GM18520 (cell line): ENCODE results near the gene IL22RA1.

Source experiments
- ATAC-seq: cut with Tn5 transposase; IDR thresholded peaks from one replicate; pipeline ENCODE4 v1.9.1; 2021; ENCODE audit not compliant: unreplicated experiment

The IL22RA1 gene

GRCh38 chr1:24117722-24118409 is 25.1 kb downstream of the IL22RA1 start:
- ATAC-seq: no peak

GRCh38 chr1:24117132-24117531 is 25.8 kb downstream of the IL22RA1 start:
- no peak for ATAC-seq

DNA sequence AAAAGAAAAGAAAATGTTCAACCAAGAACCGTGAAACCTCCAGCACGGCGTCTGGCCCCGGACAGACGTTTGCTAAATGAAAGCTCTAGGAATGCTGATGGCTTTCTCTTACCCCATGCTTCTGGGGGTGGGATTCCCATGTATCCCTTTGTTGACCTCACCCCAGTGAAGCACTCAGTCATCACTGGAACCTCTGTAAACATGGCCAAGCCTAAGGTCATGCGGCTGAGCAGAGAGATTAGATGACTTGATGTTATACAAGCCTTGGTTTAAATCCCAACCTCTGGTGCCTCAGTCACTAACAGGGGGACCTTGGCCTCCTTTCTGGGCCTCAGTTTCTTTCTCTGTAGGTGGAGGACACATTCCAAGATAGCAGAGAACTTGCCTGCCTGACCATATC is 28.2 kb downstream of the IL22RA1 start:
- ATAC-seq: no peak

- no peak for ATAC-seq
Observed at GRCh38 chr1:24113641-24114033, 29.3 kb downstream of the IL22RA1 start.

- ATAC-seq: no peak
Observed at GRCh38 chr1:24111996-24112779, 30.8 kb downstream of the IL22RA1 start, which contains the start of gene MYOM3. MYOM3 (minus strand) TSS chr1:24112135; CDS start chr1:24108636, 3,499 bp downstream.

DNA sequence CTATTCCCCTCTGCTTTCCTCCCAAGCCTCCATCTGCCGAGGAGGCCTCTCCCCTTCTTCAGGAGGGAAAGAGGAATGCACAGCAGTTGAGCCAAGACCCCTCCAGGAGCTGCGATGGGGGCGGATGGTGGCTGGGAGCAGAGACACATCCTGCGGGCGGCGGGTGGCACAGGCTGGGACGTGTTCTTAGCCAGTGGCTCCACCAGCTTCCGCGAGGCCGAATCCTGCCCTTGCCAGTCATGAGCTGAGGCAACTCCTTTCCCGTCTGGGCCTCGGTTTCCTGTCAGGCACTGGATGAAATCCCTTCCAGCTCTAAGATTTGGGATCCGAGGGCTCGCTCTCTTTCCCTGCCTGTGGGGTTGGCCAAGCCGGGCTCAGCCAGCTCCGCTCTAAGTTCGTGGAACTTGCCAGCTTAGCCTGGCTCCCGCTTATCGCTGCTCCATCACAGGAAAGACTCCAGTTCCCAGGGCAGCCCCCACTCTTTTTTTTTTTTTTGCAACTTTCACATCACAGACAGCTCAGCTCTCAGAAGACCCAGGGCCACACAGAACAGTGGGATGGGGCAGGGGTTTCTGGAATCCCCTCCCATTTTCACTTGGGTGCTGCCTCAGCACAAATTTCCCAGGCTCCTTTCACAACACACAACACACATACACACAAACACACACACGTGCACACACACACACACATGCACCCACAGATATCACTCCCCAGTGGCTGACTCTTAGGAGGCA is 31.5 kb downstream of the IL22RA1 start:
- no peak for ATAC-seq

DNA sequence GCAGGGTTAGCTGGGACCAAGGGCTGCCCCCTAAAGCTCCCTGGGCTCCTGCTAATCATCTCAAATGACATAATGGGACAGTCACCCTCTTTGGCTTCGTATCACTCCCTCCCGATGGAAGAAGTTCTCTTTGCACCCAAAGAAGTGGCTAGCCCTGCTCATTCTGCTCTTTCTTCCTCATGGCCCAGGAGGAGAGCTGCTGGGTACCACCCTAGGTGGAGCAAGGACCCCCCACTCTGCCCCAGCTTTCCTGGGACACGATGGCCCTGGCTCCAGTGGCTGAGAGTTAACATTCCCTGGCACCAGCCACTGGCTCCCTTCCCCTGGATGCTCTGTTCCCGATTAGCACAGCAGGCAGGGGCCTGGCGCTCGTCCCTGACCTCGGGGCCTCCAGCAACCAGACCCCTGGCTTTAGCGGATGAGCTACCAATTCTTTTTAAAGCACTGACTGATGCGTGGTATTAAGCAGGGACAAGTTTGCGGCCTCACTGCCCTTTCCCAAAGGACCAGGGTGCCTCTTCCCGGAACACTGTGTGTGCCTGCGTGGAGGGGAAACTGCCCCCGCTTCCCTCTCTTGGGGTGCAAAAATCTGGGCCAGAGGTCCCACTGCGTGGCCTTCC is 32.2 kb downstream of the IL22RA1 start:
- ATAC-seq: no peak

DNA sequence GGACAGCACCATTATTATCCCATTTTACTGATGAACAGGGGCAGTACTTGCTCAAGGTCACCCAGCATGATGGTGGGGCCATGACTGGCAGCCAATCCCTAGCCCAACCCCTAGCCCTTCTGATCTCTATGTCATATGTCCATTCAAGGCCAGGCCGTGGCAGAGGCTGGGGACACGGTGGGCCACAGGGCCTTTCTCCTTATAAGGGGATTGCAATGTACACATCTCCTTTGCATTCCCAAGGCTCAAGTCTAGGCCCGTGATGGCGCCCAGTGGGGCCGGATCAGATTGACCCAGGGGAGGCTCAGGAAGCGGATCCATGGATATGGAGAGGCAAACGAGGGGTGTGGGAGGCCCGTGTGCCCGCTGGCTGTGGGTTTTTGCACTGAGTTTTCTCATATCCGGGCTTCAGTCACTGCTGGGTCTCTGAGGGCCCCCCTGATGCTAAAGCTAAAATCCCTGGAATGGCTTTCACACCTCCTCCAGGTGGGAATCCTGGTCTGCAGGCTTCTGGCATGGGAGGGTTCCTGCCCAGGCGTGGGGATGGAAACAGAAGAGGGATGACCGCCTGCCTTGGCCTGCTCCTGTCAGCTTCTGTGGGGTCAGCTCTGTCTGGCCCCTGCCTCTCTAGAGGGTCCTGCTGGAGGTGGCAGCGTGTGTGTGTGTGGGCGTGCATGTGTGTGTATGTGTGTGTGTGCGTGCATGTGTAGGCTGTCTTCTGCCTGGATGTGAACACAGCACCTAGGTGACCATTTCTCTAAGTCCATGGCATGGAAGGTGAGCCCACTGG is 33.1 kb downstream of the IL22RA1 start:
- ATAC-seq: no peak

GRCh38 chr1:24109166-24109483 is 33.8 kb downstream of the IL22RA1 start:
- no peak for ATAC-seq

DNA sequence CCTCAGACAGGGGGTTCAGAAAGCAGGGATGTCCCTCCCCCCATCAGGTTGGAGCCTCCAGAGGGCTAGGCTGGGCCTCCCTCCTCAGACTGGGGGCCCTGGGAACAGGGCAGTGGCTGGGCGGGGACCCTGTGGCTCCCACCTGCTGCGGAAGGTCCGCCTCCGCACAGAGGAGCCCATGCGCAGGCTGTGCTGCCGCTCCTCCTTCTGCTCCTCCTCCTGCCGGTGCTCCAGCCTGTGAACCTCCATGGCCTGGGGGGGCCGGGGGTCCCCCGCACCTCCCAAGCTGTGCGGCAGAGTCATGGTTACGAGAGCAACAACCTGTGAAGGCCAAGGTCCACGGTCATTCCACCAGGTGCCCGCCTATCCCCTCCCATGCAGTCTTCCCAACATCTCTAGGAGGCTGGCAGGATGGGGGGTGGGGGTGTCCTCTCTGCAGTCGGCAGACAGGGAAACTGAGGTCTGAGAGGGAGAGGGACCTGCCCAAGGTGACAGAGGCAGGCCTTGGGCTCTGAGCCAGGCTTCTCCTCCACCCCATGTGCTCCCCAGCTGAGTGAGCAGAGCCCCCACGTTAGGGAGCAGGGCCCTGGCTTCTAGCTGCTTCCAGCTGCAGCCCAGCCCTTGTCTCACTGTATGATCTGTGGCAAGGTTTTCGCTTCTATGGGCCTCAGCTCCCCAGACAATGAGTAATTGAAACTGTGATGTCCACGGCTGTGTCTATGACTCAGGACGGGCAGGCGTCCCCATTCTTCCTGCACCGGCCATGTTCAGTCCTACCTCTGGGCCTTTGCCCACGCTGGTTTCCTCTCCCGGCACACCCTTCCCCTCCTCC is 34.4 kb downstream of the IL22RA1 start:
- no peak for ATAC-seq

DNA sequence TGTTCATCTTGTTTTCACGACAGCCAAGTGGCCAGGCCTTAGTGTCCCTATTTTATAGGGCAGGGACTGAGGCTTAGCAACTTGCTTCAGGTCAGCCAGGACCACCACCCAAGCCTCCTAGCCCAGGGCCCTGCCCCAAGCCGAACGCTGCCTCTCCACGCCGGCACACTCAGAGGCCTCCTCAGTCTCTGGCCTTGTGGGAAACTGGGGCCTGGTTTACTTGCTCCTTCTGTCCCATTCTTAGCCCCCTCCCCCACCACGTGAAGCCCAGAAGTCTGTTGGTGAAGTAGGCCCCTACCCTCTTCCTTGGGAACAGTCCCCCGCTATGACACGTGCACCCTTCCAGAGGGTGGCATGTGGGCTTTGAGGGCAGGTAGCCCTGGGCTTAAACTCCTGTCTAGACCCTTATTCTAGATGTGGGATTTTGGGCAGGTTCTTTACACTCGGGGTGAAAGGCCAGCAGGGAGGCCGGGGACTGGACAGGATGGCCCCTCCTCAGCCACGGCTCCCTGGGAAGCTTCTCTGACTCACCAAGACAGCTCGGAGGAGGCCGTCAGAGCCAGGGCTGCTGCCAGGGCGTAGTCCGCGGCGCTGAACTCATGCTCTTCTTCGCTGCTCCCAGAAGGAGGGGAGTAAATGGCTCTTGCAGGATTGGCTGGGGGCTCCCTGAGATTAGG is 35.3 kb downstream of the IL22RA1 start:
- no peak for ATAC-seq

DNA sequence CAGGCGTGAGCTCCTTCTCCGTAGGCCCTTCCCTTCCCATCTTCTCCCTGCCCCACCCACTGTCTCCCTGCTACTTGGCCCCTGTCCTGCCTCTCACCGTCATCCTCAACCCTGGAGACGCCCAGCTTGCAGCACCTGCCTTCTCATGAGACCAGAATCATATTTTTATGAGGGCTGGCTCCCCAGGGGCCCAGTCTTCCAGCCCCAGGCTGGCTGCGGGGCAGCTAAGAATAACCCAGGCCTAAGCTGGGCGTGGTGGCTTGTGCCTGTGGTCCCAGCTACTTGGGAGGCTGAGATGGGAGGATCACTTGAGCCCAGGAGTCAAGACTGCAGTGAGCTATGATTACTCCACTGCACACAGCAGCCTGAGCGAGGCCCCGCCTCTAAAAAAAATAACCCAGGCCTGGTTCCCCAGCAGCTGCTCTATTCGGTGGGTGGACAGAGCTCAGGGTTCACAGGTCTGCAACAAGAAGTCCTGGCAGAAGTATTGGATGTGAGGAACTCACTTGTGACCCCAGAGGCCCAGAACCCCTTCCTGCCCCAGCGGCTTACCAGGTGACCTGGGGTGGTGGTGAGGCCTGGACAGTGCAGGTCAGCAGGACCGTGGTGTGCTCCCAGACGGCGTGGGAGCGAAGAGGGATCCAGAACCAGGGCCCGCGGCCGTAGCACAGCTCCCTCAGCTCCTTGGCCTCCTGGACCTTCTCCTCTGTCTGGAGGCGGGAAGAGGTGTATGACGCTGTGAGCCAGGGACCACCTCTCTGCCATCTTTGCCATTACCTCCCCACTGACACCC is 37.4 kb downstream of the IL22RA1 start:
- ATAC-seq: no peak

GRCh38 chr1:24104854-24105253 is 38.1 kb downstream of the IL22RA1 start:
- no peak for ATAC-seq

GRCh38 chr1:24103879-24104278 is 39.1 kb downstream of the IL22RA1 start:
- ATAC-seq: no peak

DNA sequence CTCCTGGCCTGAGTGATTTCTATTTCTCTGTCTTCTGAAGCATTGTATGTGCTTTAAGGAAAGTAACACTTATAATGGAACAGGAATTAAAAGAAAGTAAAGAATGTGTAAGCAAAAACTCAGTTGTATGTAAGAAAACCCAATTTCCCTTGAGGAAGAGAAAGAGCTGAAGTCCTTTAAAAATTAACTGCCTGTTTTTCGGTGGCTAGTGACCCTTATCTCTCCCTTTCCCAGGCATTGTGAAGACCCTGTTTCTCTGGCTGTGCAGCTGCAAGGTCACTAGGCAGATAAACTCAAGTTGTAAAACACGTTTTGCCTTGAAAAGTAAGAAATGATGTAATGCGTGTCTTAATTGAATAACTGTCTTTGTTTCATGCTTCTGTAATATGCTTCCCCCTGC is 39.5 kb downstream of the IL22RA1 start:
- ATAC-seq: no peak

GRCh38 chr1:24102961-24103360 is 40.0 kb downstream of the IL22RA1 start:
- no peak for ATAC-seq

DNA sequence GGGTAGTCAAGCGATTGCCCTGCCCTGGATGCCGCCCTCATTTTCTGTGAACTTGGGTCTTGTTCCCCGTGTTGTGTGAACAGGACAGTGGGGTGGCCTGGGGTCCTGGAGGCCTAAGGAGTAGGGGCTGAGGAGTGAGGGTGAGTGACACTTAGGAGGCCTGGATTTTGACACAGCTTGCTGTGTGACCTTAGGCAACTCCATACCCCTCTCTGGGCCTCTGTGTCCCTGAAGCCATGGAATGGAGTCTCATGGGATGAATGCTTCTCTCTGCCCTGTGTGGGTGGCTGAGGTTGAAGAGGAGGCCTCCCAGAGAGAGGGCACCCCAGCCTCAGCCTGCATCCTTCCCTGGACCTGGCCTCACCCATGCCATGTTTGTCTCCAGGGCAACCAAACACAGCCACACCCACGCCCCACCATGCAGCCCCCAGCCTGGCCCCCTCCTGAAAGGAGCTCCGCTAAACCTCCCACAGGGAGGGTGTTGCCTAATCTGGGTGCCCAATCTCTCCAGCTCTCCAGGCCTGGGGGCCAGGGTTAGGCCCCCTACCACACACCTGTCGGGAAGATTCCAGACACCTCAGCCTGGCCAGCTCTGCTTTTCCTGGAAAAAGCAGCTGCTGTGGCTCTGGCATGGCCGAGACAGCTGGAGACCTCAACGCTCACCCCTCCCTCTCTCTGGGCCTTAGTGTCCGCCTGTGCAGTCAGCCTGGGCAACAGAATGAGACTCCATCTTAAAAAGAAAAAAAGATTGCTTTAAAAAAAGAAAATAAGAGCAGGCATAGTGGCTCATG is 40.9 kb downstream of the IL22RA1 start:
- no peak for ATAC-seq
